Esophagus muscularis mucosa (tissue), 4 donors: ENCODE measurements around the gene PDE3A. TPM values are rescaled to one million over a fixed set of nuclear protein-coding genes. Genes with fewer than 3 reads are reported as not detected.

ENCODE experiments used
- DNase-seq: peaks from one replicate; pipeline ENCODE4 v3.0.0-alpha.2; 2017; ENCODE audit errors: extremely low spot score
- H3K27ac ChIP-seq, 4 donors: fragments of 200-600 bp; sonication (generic); replicated peaks in 1 of 4; 1 replicate in 3 of 4; 2 replicates in 1 of 4; pipeline ENCODE4 v1.5.1; 2016 to 2019; ENCODE audit warnings: mild to moderate bottlenecking in 1 of 4
- H3K27me3 ChIP-seq, 4 donors: fragments of 200-600 bp; sonication (generic); one replicate each; pipeline versions ENCODE4 v1.5.1 to v1.6.0; 2016 to 2019
- H3K36me3 ChIP-seq, 4 donors: fragments of 200-600 bp; sonication (generic); one replicate each; pipeline ENCODE4 v1.5.1; 2016 to 2019
- H3K4me1 ChIP-seq, 4 donors: fragments of 200-600 bp; sonication (generic); one replicate each; pipeline ENCODE4 v1.5.1; 2016 to 2019
- H3K4me3 ChIP-seq, 4 donors: fragments of 200-600 bp; sonication (generic); 1 replicate in 2 of 4; 2 replicates in 2 of 4; pipeline ENCODE4 v1.5.1; 2016 to 2019; ENCODE audit warnings: mild to moderate bottlenecking in 4 of 4, moderate library complexity in 1 of 4
- H3K9me3 ChIP-seq, 4 donors: fragments of 200-600 bp; sonication (generic); 1 replicate in 3 of 4; 2 replicates in 1 of 4; pipeline ENCODE4 v1.5.1; 2016 to 2019
- CTCF ChIP-seq, 3 experiments: fragments of 200-600 bp in 2 of 3; fragments of 450-650 bp in 1 of 3; sonication (generic) in 2 of 3; IDR thresholded peaks; one replicate each; pipeline ENCODE4 v1.5.1; 2017 to 2019; ENCODE audit warnings: antibody characterized with exemption in 3 of 3, mild to moderate bottlenecking in 2 of 3, moderate library complexity in 1 of 3
- EP300 ChIP-seq: sonication (generic); formaldehyde crosslinking; IDR thresholded peaks from one replicate; pipeline ENCODE4 v1.6.1; 2017; ENCODE audit warnings: antibody characterized with exemption
- POLR2A ChIP-seq: fragments of 450-650 bp; IDR thresholded peaks from one replicate; pipeline ENCODE4 v1.6.1; 2017; ENCODE audit warnings: antibody characterized with exemption, moderate library complexity, mild to moderate bottlenecking, low read depth
- POLR2AphosphoS5 ChIP-seq, 2 donors: sonication (generic); formaldehyde crosslinking; IDR thresholded peaks; one replicate each; pipeline ENCODE4 v1.6.1; 2017; ENCODE audit warnings: antibody characterized with exemption in 2 of 2
- WGBS: methylation state at CpG from one replicate; pipeline ENCODE4 v1.1.5; 2018; 5-methylcytosine and 5-hydroxymethylcytosine counted together
- intact Hi-C: fragments of 100-400 bp; cut with DNase I; formaldehyde crosslinking; loops from one replicate; pipeline ENCODE4 v1.15.1; 2023
- total RNA-seq, 4 donors: library from RNA; depleted of rRNA; stranded (reverse); fragments of >200 nt; gene quantifications; one replicate each; pipeline versions ENCODE4 v1.1.0 to v1.2.1, GENCODE V29; 2016

PDE3A gene
- total RNA-seq, 4 donors from 2014 or later = 93.8 to 155 (median 106) TPM

- Histone ChIP-seq H3K36me3 (no peaks in the 10 kb centered on the region), H3K27ac (no peak overlapping the region), H3K27me3 (no peaks in the 10 kb centered on the region), H3K4me1 (peaks cover 22 to 61% (median 47%) of the 10 kb centered on the region in 4 donors), H3K4me3 (no peak overlapping the region), H3K9me3 (no peaks in the 10 kb centered on the region)
- no peak for DNase-seq
- intact Hi-C loops = no loop called here
- WGBS = 48% methylated on average over 2 of the region's 2 CpGs
- no peak for TF ChIP-seq POLR2A
- TF ChIP-seq EP300 = no peak
- no peak for TF ChIP-seq POLR2AphosphoS5 (IDR thresholded peaks at IDR 0.05)
Observed at GRCh38 chr12:20429852-20430251, 61.5 kb downstream of the PDE3A start.

DNA sequence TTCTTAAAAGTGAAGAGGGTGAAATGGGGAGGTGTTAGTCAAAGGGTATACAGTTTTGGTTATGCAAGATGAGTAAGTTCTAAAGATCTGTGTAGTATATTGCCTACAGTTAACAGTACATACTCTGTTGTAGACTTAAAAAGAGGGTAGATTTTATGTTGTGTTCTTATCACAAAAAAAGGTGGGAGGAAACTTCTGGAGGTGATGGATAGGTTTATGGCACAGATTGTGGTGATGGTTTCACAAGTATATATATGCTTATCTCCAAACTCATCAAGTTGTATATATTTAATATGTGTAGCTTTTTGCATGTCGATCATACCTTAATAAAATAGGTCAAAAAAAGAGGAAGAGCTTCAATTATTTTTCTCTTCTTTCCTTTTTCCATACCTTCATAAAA, 64.0 kb downstream of the PDE3A start:
- no peak for DNase-seq
- Histone ChIP-seq H3K4me1 (peaks cover 38 to 79% (median 59%) of the 10 kb centered on the region in 4 donors), H3K36me3 (no peaks in the 10 kb centered on the region), H3K27ac (no peak overlapping the region), H3K9me3 (no peaks in the 10 kb centered on the region), H3K4me3 (no peak overlapping the region), H3K27me3 (no peaks in the 10 kb centered on the region)
- intact Hi-C loops = no loop called here
- WGBS = 97% methylated on average over 1 of the region's 1 CpG
- no peak for TF ChIP-seq POLR2AphosphoS5 (IDR thresholded peaks at IDR 0.05)

DNA sequence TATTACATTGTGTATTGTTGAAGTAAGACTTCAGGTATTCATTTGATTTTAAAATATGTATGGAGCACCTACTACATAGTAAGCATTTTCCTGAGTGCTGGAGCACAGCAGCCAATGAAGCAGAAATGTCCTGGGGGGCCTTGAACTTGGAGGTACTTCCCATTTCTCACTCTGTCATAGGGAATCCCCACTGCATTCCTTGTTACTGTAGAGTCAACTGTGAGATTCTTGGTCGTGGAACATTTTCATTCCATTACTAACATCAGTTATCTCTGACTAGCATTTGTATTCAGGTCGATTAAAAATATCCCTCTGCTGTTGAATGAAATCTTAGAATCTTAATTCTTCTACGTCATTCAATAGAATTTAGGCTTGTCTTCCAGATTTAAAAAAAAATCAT, 66.7 kb downstream of the PDE3A start:
- no peak for TF ChIP-seq POLR2AphosphoS5 (IDR thresholded peaks at IDR 0.05)
- TF ChIP-seq EP300 = no peak
- no peak for TF ChIP-seq POLR2A
- TF ChIP-seq CTCF (IDR thresholded peaks at IDR 0.05) = no peak
- WGBS = 38% methylated on average over 3 of the region's 3 CpGs
- peak overlapping the region in 3 of 4 donors; percentile 3 to 33 (median 31) for H3K27ac ChIP-seq
- no peak for DNase-seq
- no peaks in the 10 kb centered on the region for H3K9me3 ChIP-seq
- H3K36me3 ChIP-seq = no peaks in the 10 kb centered on the region
- H3K4me1 ChIP-seq = peaks cover 52 to 93% (median 75%) of the 10 kb centered on the region in 4 donors
- H3K27me3 ChIP-seq = no peaks in the 10 kb centered on the region
- intact Hi-C loops = no loop called here
- no peak overlapping the region for H3K4me3 ChIP-seq

GRCh38 chr12:20436316-20436715, 68.0 kb downstream of the PDE3A start:
- DNase-seq = no peak
- no peaks in the 10 kb centered on the region for H3K36me3 ChIP-seq
- TF ChIP-seq POLR2AphosphoS5 (IDR thresholded peaks at IDR 0.05) (no peak), CTCF (IDR thresholded peaks at IDR 0.05) (no peak), POLR2A (no peak), EP300 (no peak)
- intact Hi-C loops = no loop called here
- H3K27me3 ChIP-seq = no peaks in the 10 kb centered on the region
- peaks cover 60 to 92% (median 72%) of the 10 kb centered on the region in 4 donors for H3K4me1 ChIP-seq
- H3K4me3 ChIP-seq = no peak overlapping the region
- H3K9me3 ChIP-seq = no peaks in the 10 kb centered on the region
- peak overlapping the region in 2 of 4 donors; percentile 30 to 31 for H3K27ac ChIP-seq

- DNase-seq = no peak
- 57% methylated on average over 2 of the region's 2 CpGs for WGBS
- intact Hi-C loops = no loop called here
- H3K36me3 ChIP-seq = no peaks in the 10 kb centered on the region
- no peaks in the 10 kb centered on the region for H3K9me3 ChIP-seq
- TF ChIP-seq CTCF (IDR thresholded peaks at IDR 0.05) (no peak), POLR2AphosphoS5 (IDR thresholded peaks at IDR 0.05) (peak in 1 of 2 donors; percentile 11), POLR2A (no peak), EP300 (no peak)
- no peak overlapping the region for H3K4me3 ChIP-seq
- peak overlapping the region in 1 of 4 donors; percentile 20 for H3K27ac ChIP-seq
- peaks cover 60 to 90% (median 73%) of the 10 kb centered on the region in 4 donors for H3K4me1 ChIP-seq
- H3K27me3 ChIP-seq = no peaks in the 10 kb centered on the region
Observed at GRCh38 chr12:20438299-20438779, 70.0 kb downstream of the PDE3A start.

GRCh38 chr12:20439626-20440025, 71.3 kb downstream of the PDE3A start:
- intact Hi-C loops = no loop called here
- no peak overlapping the region for H3K4me3 ChIP-seq
- H3K27ac ChIP-seq = peak overlapping the region; percentile 19 to 50 (median 30)
- 76% methylated on average over 1 of the region's 1 CpG for WGBS
- H3K9me3 ChIP-seq = no peaks in the 10 kb centered on the region
- TF ChIP-seq EP300 = no peak
- TF ChIP-seq CTCF (IDR thresholded peaks at IDR 0.05) = no peak
- TF ChIP-seq POLR2AphosphoS5 (IDR thresholded peaks at IDR 0.05) = no peak
- no peak for TF ChIP-seq POLR2A
- peaks cover 62 to 90% (median 77%) of the 10 kb centered on the region in 4 donors for H3K4me1 ChIP-seq
- H3K36me3 ChIP-seq = no peaks in the 10 kb centered on the region
- DNase-seq = no peak
- no peaks in the 10 kb centered on the region for H3K27me3 ChIP-seq
